PC-3 (cell line): ENCODE measurements around the gene GRIPAP1.

ENCODE experiments used
- EZH2 ChIP-seq: fragments of 300-600 bp; sonication (generic); IDR thresholded peaks from one replicate; pipeline ENCODE4 v1.6.1; 2017; ENCODE audit warnings: antibody characterized with exemption, mild to moderate bottlenecking, low read length; ENCODE audit not compliant: unreplicated experiment
- EZH2phosphoT487 ChIP-seq: fragments of 300-600 bp; sonication (generic); IDR thresholded peaks from 2 replicates; pipeline ENCODE4 v1.6.1; 2018; ENCODE audit warnings: mild to moderate bottlenecking, antibody characterized with exemption, low read length, borderline replicate concordance
- TF ChIP-seq, protein P1 (sequence below): fragments of 300-600 bp; sonication (generic); conservative IDR thresholded peaks from 2 replicates; pipeline ENCODE4 v1.5.1; 2017; ENCODE audit warnings: antibody characterized with exemption, low read depth, mild to moderate bottlenecking, low read length

DNA sequence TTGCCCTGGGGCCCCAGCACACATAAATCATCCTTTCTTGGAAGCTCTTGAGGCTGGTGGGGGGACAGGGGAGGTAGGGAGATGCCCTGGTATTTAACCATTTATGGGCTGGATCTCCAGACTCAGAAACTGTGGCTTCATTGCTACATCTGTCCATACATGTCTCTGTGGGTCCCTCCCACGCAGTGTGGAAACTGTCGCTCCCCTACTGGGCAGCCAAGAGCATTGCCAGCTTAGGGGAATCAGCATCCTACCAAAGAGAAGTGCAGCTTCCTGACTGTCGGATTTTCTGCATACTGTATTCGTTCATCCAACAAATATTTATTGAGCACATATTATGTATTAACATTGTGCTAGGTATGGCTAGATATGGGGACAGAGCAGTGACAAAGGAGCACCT lies 3.7 kb downstream of the GRIPAP1 start:
- TF ChIP-seq, protein P1, sequence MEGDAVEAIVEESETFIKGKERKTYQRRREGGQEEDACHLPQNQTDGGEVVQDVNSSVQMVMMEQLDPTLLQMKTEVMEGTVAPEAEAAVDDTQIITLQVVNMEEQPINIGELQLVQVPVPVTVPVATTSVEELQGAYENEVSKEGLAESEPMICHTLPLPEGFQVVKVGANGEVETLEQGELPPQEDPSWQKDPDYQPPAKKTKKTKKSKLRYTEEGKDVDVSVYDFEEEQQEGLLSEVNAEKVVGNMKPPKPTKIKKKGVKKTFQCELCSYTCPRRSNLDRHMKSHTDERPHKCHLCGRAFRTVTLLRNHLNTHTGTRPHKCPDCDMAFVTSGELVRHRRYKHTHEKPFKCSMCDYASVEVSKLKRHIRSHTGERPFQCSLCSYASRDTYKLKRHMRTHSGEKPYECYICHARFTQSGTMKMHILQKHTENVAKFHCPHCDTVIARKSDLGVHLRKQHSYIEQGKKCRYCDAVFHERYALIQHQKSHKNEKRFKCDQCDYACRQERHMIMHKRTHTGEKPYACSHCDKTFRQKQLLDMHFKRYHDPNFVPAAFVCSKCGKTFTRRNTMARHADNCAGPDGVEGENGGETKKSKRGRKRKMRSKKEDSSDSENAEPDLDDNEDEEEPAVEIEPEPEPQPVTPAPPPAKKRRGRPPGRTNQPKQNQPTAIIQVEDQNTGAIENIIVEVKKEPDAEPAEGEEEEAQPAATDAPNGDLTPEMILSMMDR, result 0 out of 2 replicates have a peak, but pooled peaks have one; percentile 15
- TF ChIP-seq EZH2phosphoT487, result no peak
- no peak for TF ChIP-seq EZH2
